Mucosa of rectum (tissue), 2 donors: ENCODE results near the gene TMEM35A.
A peak's percentile ranks its signal among the peaks of the same experiment; 100 is the strongest.
"Not testable (repeated sequence)": the region's sequence is repeated elsewhere in the genome, so short reads cannot be mapped to it uniquely, and the experiment has no call there.

Source experiments
- H3K27ac ChIP-seq, 2 donors: one replicate each; pipeline ENCODE4 v1.7.0; 2013; ENCODE audit warnings: inconsistent platforms in 2 of 2, low read depth in 2 of 2, low read length in 2 of 2
- H3K27me3 ChIP-seq, 2 donors: one replicate each; pipeline ENCODE4 v1.7.0; 2013; ENCODE audit warnings: low read length in 2 of 2; ENCODE audit not compliant: control insufficient read depth in 2 of 2, insufficient read depth in 2 of 2
- H3K36me3 ChIP-seq, 2 donors: one replicate each; pipeline ENCODE4 v1.7.0; 2013; ENCODE audit warnings: low read length in 2 of 2; ENCODE audit not compliant: control insufficient read depth in 2 of 2, insufficient read depth in 2 of 2
- H3K4me1 ChIP-seq, 2 donors: one replicate each; pipeline ENCODE4 v1.7.0; 2013; ENCODE audit warnings: low read length in 2 of 2, mild to moderate bottlenecking in 1 of 2; ENCODE audit not compliant: control insufficient read depth in 2 of 2, insufficient read depth in 2 of 2
- H3K4me3 ChIP-seq, 2 donors: one replicate each; pipeline ENCODE4 v1.7.0; 2013; ENCODE audit warnings: low read length in 2 of 2
- H3K9ac ChIP-seq, 2 donors: one replicate each; pipeline ENCODE4 v1.7.0; 2013; ENCODE audit warnings: low read length in 2 of 2, low read depth in 1 of 2, mild to moderate bottlenecking in 1 of 2
- H3K9me3 ChIP-seq, 2 donors: one replicate each; pipeline ENCODE4 v1.7.0; 2013; ENCODE audit warnings: low read length in 2 of 2; ENCODE audit not compliant: control insufficient read depth in 2 of 2
- donor health status: healthy.
- donor health status: Normal muscosa, but diverticular disease.

The TMEM35A gene, protein sequence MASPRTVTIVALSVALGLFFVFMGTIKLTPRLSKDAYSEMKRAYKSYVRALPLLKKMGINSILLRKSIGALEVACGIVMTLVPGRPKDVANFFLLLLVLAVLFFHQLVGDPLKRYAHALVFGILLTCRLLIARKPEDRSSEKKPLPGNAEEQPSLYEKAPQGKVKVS

DNA sequence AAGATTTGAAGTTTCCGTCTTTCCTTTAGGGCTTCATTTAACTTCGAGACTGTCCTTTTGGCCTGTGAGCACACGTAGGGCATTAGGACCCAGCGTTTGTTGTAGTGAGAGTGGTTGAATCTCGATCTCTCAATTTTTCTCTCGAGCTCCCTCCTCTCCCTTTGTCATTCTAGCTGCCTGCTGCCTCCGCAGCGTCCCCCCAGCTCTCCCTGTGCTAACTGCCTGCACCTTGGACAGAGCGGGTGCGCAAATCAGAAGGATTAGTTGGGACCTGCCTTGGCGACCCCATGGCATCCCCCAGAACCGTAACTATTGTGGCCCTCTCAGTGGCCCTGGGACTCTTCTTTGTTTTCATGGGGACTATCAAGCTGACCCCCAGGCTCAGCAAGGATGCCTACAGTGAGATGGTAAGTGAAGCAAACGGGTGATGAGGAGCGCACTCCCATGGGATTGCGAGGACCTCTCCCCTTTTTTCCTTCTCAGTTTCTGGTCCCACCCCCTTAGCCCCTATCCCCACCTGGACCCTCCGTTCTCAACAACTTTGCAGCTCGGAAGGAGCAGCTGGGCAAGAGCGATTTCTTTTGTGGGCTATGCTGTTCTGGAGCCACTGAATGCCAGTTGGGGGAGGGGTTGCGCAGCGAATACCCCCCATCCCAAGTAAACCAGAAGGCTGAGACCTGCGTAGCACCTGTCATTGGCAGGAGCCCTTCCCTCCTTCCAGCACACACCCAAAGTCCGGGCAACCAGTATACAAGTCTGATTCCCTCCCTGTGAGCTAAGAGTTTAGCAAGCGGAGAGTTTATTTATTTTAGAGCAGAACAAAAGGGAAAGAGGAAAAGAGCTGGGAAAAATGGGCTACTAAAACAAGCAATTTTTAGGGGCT is at the start of gene TMEM35A:
Gene TMEM35A, plus strand, starts transcription at position 164 of the 883 bp plus-strand sequence. Its CDS starts 124 bp downstream, at position 288.
- peak within 1 kb of the TSS; percentile 58 to 67 for H3K4me3 ChIP-seq
- no peaks in the 10 kb centered on the region for H3K27me3 ChIP-seq
- H3K27ac ChIP-seq = peak within 1 kb of the TSS in 1 of 2 donors; percentile 12
- H3K9ac ChIP-seq = peak within 1 kb of the TSS in 1 of 2 donors; percentile 29
- H3K9me3 ChIP-seq = no peaks in the 10 kb centered on the region
- H3K4me1 ChIP-seq = no peaks in the 10 kb centered on the region
- H3K36me3 ChIP-seq = no peaks in the 10 kb centered on the region

DNA sequence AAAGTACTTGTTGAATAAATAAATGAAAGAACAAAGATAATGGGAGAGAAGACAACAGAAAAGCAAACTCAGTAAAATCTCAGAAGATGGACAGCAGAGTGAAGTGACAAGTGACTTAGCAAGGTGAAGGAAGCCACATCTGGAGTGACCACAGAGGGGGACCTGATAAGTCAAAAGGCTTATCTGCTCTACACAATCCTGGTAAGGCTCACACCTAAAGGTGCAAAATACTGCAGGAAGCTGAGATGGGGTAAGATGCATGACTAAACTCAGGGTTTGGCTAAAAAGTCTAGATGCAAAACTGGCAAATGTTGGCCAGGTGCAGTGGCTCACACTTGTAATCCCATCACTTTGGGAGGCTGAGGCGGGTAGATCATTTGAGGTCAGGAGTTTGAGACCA is 49.0 kb upstream of the TMEM35A start:
- no peaks in the 10 kb centered on the region for H3K9me3 ChIP-seq
- no peak overlapping the region for H3K4me3 ChIP-seq
- no peak overlapping the region for H3K27ac ChIP-seq
- H3K27me3 ChIP-seq = peaks cover 0 to 3% of the 10 kb centered on the region in 2 donors
- H3K4me1 ChIP-seq = no peaks in the 10 kb centered on the region
- H3K9ac ChIP-seq = no peak overlapping the region
- peaks cover 5 to 11% of the 10 kb centered on the region in 2 donors for H3K36me3 ChIP-seq

DNA sequence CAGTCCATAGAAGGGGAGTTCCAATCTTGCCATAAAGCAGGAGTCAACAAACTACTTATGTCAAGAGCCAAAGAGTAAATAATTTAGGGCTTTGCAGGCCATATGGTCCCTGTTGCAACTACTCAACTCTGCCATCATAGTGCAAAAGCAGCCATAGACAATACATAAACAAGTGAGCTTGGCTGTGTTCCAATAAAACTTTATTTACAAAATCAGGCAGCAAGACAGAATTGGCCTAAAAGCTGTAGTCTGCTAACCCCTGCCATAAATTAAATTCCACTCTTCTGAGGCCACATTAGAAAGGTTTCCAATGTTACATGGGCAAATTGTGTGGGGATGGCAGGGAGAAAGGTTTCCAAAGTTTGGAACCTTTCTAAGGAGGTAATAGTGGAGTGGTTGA is 41.4 kb upstream of the TMEM35A start:
- Histone ChIP-seq H3K4me3 (no peak overlapping the region), H3K9ac (no peak overlapping the region), H3K27me3 (no peaks in the 10 kb centered on the region), H3K9me3 (no peaks in the 10 kb centered on the region), H3K27ac (no peak overlapping the region), H3K4me1 (no peaks in the 10 kb centered on the region), H3K36me3 (peaks cover 12 to 13% of the 10 kb centered on the region in 2 donors)

DNA sequence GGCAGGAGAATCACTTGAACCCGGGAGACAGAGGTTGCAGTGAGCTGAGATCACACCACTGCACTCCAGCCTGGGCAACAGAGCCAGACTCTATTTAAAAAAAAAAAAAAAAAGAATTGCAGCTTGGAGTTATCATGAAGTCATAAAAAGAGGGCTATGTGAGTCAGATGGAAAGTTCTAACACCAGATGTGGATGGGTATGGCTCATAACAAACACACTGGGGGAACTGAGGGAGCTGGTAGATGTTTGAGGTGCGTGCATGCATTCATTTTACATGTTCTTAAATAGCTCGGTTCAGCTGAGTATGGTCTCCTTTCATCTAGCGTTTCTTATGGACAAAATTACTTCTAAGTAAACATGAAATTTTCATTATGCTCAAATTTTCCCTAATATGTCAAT is 38.5 kb upstream of the TMEM35A start:
- Histone ChIP-seq H3K36me3 (peaks cover 9 to 12% of the 10 kb centered on the region in 2 donors), H3K27ac (no peak overlapping the region)

DNA sequence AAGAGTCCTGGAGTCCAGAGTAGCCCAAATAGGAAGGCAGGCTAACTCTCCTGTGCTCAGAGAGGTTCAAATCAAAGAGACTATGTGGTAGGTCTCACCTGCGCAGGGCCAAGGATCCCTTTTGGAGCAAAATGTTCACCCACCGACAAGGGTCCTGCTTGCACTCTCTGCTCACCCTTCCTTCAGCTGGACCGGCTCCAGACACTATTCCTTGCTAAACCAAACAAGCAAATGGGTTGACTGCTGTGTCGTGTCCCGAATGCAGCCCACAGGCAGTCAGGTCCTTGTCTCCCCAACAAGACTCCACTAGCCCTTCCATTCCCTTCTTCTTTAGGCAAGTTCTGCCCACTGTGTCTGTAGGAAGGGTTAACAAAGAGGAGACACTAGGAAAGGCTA is 27.5 kb upstream of the TMEM35A start:
- Histone ChIP-seq H3K36me3 (no peaks in the 10 kb centered on the region), H3K4me3 (peak overlapping the region; percentile 79 to 87), H3K4me1 (peaks cover 0 to 3% of the 10 kb centered on the region in 2 donors), H3K9ac (peak overlapping the region; percentile 74 to 91), H3K27me3 (no peaks in the 10 kb centered on the region), H3K9me3 (no peaks in the 10 kb centered on the region), H3K27ac (peak overlapping the region; percentile 86 to 91)

More for the DNA sequence above, 38.5 kb upstream of the TMEM35A start:
- Histone ChIP-seq H3K9me3 (no peaks in the 10 kb centered on the region), H3K4me3 (no peak overlapping the region), H3K9ac (no peak overlapping the region), H3K27me3 (no peaks in the 10 kb centered on the region), H3K4me1 (no peaks in the 10 kb centered on the region)

DNA sequence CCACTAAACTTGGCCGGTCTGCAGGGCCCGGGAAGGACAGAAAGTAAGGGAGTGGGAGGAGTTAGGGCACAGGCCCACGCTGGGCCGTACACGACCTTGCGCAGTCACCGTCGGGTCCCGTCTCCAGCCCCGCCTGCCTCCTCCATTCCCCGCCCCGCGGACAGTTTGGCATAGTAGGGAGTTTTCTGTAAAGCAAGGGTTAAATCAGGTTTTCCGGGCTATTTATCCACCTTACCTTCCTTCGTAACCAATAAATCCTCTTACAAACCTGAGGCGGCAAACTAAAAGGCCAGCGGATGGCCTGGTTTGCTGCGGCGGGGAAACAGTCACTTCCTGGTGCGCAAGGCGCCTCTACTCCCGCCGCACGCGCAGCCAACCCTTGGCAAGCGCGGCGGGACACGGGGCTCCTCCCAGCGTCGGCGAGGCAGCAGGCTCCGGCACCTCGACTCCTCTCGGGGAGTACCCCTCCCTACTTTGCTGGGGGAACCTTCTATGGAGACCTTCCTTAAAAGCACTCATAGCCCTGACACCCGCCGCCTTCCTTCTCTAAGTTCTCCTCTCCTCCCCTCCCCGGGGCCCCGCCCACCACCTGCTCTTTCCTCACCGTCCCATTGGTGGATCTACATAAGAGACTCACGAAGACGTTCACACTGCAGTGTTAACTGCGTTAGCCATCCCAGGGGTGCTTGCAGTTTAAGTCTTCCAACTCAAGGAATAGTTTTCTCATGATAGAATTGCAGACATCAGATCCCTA is 27.0 kb upstream of the TMEM35A start, which contains the start of gene TRMT2B:
Gene TRMT2B, minus strand, starts transcription at position 563 of the 754 bp plus-strand sequence. CDS start 9,822 bp downstream, outside the sequence.
- Histone ChIP-seq H3K27ac (peak within 1 kb of the TSS; percentile 86 to 91), H3K36me3 (no peaks in the 10 kb centered on the region), H3K27me3 (no peaks in the 10 kb centered on the region), H3K4me1 (peaks cover 0 to 3% of the 10 kb centered on the region in 2 donors), H3K9ac (peak within 1 kb of the TSS; percentile 74 to 91), H3K4me3 (peak within 1 kb of the TSS; percentile 79 to 87), H3K9me3 (no peaks in the 10 kb centered on the region)

DNA sequence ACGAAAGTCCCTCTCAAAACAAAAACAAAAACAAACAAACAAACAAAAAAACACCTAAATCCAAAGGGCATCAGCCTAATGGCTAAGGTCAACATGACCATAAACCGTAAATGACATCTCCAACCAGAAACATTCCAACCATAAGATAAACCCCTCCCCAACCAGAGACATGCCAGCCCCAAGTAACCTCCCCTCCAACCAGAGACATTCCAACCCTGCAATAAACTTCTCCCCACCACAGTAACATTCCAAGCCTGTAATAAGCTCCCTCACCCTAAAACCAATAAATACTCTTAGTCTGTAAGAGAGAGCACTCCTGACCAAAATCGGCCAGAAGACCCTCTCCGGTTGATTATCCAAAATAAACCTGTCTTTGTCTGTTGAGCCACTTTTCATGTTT is 22.1 kb upstream of the TMEM35A start:
- H3K36me3 ChIP-seq, H3K27me3 ChIP-seq, H3K4me1 ChIP-seq, H3K27ac ChIP-seq, H3K9ac ChIP-seq, H3K4me3 ChIP-seq, H3K9me3 ChIP-seq: not testable (repeated sequence)

DNA sequence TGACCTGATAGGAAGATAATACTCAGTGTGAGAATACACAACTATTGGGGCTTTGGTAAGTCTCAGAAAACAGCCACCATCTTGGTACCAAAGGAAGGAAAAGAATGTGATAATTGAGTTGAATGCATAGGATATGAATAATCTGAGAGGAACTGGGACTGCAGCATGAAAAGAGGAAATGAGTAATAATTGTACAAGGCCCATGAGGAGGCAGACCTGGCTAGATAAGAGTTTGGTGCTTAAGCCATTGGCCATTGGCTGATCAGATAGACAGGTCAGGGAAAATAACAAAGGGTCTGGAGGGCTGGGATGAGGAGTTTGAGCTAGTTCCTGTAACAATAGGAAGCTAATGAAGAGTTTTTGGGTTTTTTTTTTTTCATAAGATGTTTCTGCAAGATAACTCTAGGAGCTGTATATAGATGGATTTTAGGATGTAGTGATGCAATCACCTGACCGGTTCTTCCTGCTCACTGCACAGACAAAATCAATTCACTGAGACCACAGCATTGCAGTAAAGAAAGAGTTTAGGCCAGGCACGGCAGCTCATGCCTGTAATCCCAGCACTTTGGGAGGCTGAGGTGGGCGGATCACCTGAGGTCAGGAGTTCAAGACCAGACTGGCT is 21.5 kb upstream of the TMEM35A start:
- no peaks in the 10 kb centered on the region for H3K9me3 ChIP-seq
- H3K36me3 ChIP-seq = no peaks in the 10 kb centered on the region
- no peak overlapping the region for H3K9ac ChIP-seq

DNA sequence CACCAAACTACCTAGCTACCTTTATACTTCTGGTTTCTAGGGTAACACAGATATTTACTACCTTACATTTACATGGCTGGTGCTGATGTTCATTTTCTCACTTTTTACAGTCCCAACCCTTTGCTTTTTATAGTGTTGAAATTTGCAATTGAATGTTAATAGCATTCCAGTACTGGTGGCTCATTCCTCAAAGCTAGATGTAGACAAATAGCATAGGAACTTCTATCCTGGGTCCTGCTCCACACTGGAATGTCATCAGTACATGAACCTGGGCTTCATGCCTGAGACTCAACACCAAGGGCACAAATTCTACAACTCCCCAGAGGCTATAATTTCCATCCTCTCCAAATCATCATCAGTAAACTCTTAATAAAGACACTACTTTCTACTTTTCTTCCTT is 16.5 kb upstream of the TMEM35A start:
- Histone ChIP-seq H3K27me3 (no peaks in the 10 kb centered on the region), H3K4me1 (no peaks in the 10 kb centered on the region), H3K9me3 (no peaks in the 10 kb centered on the region)

More for the DNA sequence above, 21.5 kb upstream of the TMEM35A start:
- H3K27me3 ChIP-seq = no peaks in the 10 kb centered on the region
- no peak overlapping the region for H3K27ac ChIP-seq
- H3K4me3 ChIP-seq = no peak overlapping the region
- H3K4me1 ChIP-seq = no peaks in the 10 kb centered on the region

More for the DNA sequence above, 16.5 kb upstream of the TMEM35A start:
- Histone ChIP-seq H3K36me3 (no peaks in the 10 kb centered on the region), H3K4me3 (no peak overlapping the region), H3K27ac (no peak overlapping the region), H3K9ac (no peak overlapping the region)
